ENCODE data around the gene NMUR1. TPM values are rescaled to one million over a fixed set of nuclear protein-coding genes. Genes with fewer than 3 reads are reported as not detected.

NMUR1 gene
- total and polyA plus RNA-seq, 8 donors: 0.38 to 2.1 (median 0.89) TPM

DNA sequence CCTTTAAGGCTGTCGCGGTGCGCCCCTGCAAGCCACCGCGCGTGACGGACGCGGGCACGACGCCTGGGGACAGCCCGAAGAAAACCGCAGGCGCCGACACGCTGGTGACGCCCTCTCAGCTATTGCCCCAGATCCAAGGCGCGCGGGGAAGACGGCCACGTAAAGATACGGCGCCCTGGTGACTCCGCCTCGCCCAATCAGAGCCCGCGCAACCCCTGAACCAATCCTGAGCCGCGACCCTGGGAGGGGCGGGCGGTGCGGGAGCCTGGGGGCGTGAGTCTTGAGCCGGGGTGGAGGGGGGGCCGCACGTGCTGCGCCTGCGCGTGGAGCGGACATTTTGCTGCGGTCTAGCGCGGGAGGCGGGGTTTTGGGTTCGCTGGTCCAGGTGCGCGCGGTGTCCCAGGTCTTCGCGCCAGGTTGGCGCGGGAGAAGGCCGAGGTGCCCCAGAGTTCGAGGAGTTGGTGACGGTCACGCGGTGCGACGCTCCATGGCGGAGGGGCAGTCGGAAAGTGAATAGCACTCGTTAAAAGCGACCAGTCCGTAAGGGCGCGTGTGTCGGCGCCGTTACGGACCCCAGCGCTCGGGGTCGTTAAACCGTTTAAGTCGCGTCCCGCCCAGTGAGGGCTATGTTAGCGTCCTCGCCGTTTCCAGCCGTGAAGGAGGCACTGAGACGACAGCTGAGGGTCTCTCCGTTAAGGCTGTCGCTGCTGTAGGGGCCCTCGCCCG lies 15.9 kb downstream of the NMUR1 start:
- no peaks in the 10 kb centered on the region for H3K27me3 ChIP-seq
- H3K36me3 ChIP-seq: no peaks in the 10 kb centered on the region
- 4 to 5% methylated on average over 85 to 87 of the region's 87 CpGs for WGBS, 2 donors
- peak overlapping the region; percentile 49 to 64 (median 54) for H3K4me3 ChIP-seq
- TF ChIP-seq, protein P1, sequence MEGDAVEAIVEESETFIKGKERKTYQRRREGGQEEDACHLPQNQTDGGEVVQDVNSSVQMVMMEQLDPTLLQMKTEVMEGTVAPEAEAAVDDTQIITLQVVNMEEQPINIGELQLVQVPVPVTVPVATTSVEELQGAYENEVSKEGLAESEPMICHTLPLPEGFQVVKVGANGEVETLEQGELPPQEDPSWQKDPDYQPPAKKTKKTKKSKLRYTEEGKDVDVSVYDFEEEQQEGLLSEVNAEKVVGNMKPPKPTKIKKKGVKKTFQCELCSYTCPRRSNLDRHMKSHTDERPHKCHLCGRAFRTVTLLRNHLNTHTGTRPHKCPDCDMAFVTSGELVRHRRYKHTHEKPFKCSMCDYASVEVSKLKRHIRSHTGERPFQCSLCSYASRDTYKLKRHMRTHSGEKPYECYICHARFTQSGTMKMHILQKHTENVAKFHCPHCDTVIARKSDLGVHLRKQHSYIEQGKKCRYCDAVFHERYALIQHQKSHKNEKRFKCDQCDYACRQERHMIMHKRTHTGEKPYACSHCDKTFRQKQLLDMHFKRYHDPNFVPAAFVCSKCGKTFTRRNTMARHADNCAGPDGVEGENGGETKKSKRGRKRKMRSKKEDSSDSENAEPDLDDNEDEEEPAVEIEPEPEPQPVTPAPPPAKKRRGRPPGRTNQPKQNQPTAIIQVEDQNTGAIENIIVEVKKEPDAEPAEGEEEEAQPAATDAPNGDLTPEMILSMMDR (IDR thresholded peaks at IDR 0.05): no peak
- H3K27ac ChIP-seq: peak overlapping the region; percentile 51 to 82 (median 80)
- FAIRE-seq (no peak), ATAC-seq (peak; percentile 97 to 99 (median 99)), DNase-seq (peak; percentile 97 to 99 (median 98))
- H3K9me3 ChIP-seq: no peaks in the 10 kb centered on the region
- intact Hi-C loops (cut with DNase I): no loop called here
- peaks cover 11 to 13% (median 11%) of the 10 kb centered on the region in 3 donors for H3K4me1 ChIP-seq

DNA sequence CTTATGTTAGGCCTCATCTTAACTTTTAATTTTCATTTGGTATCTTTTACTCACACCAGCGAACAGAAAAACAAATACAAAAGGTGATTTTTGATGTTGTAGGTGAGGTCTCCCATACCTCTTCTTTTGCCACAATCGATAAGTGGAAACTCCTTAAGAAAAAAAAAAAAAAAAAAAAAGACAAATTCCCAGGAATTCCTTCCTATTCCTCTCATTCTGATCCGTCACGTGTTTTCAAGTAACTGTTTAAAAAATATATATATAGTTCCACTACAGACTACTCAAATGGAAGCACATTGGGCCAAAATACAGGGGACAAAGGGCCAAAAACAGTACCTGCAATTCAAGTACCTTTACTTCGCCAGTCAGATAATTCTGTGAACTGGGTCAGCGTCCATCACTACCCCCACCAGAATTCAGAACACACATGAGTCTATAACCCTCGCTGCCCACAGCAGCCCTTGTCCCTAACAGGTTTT lies 16.5 kb downstream of the NMUR1 start:
- H3K9me3 ChIP-seq: no peaks in the 10 kb centered on the region
- DNase-seq: no peak
- no peaks in the 10 kb centered on the region for H3K36me3 ChIP-seq
- no peak for ATAC-seq
- peak overlapping the region in 3 of 4 donors; percentile 47 to 82 (median 82) for H3K27ac ChIP-seq
- intact Hi-C loops (cut with DNase I): no loop called here
- WGBS, 2 donors: 7 to 10% methylated on average over 7 of the region's 7 CpGs
- peaks cover 7 to 11% (median 11%) of the 10 kb centered on the region in 3 donors for H3K4me1 ChIP-seq
- H3K27me3 ChIP-seq: no peaks in the 10 kb centered on the region
- H3K4me3 ChIP-seq: peak overlapping the region; percentile 49 to 64 (median 54)
- TF ChIP-seq, protein P1 (IDR thresholded peaks at IDR 0.05): no peak
- FAIRE-seq: no peak

DNA sequence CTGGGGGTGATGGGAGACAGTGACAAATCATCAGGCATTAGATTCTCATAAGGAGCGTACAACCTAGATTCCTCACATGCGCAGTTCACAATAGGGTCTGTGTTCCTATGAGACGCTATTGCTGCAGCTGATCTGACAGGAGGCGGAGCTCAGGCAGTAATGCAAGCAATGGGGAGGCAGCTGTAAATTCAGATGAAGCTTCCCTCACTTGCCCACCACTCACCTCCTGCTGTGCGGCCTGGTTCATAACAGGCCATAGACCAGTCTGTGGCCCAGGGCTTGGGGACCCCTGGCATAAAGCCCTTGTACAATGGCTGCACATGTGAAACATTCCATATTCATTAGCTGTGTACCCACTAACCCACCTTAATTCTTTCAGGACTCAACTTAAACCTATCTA lies 18.0 kb downstream of the NMUR1 start:
- intact Hi-C loops (cut with DNase I): no loop called here
- no peak overlapping the region for H3K27ac ChIP-seq
- TF ChIP-seq, protein P1 (IDR thresholded peaks at IDR 0.05): no peak
- H3K36me3 ChIP-seq: no peaks in the 10 kb centered on the region
- no peaks in the 10 kb centered on the region for H3K27me3 ChIP-seq
- no peak overlapping the region for H3K4me3 ChIP-seq
- WGBS, 2 donors: 42 to 60% methylated on average over 5 of the region's 5 CpGs
- ATAC-seq (no peak), DNase-seq (peak in 1 of 6 donors; percentile 12), FAIRE-seq (no peak)
- no peaks in the 10 kb centered on the region for H3K9me3 ChIP-seq
- peaks cover 0 to 11% (median 11%) of the 10 kb centered on the region in 3 donors for H3K4me1 ChIP-seq

DNA sequence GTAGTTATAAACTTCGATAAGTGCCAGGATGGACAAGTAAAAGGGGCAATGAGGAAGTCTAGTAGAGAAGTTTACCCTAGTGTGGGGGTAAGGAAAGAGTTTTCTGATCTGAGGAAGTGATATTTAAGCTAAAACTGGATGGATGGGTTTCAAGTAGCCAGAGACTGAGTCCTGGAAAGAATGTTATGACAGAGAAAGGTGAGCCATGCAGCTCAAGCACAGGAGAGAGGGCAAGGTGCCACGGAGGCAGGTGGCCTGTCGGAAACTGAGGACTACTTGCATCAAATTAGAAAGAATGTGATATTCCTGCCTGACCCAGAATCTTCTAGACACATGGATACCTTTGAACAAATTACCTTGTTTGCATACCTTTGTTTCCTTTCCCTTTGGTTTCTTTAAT lies 26.5 kb downstream of the NMUR1 start:
- Histone ChIP-seq H3K27me3 (no peaks in the 10 kb centered on the region), H3K27ac (no peak overlapping the region), H3K36me3 (peaks cover 0 to 5% (median 0%) of the 10 kb centered on the region in 3 donors), H3K4me1 (no peaks in the 10 kb centered on the region), H3K9me3 (no peaks in the 10 kb centered on the region), H3K4me3 (no peak overlapping the region)
- DNase-seq (no peak), ATAC-seq (no peak), FAIRE-seq (no peak)
- TF ChIP-seq, protein P1 (IDR thresholded peaks at IDR 0.05): no peak
- intact Hi-C loops (cut with DNase I): no loop called here
- WGBS, 2 donors: 87 to 90% methylated on average over 3 of the region's 3 CpGs

DNA sequence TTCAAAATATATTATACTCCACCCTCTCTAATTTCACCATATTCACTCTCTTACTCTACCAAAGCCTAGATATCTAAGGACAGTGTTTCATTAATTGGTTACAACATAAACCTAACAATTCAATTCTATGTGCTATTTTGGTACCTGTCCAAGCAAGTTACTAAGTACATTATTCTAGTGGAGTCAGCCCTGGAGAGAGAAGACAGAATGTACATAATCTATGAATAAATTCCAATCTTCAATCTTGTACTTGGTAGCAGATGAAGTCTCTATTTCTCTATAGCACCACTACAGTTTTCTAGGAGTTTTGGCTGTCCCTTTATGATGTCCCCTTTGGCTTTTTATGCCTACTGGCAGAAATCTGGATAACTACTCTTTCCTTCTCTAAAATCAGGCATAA lies 27.6 kb downstream of the NMUR1 start:
- DNase-seq (no peak), ATAC-seq (no peak), FAIRE-seq (no peak)
- intact Hi-C loops (cut with DNase I): no loop called here
- TF ChIP-seq, protein P1 (IDR thresholded peaks at IDR 0.05): no peak
- H3K36me3 ChIP-seq: peaks cover 0 to 5% (median 0%) of the 10 kb centered on the region in 3 donors
- H3K4me1 ChIP-seq: no peaks in the 10 kb centered on the region
- no peak overlapping the region for H3K4me3 ChIP-seq
- no peaks in the 10 kb centered on the region for H3K27me3 ChIP-seq
- no peaks in the 10 kb centered on the region for H3K9me3 ChIP-seq
- no peak overlapping the region for H3K27ac ChIP-seq
